ENCODE data around the gene PTPRG. TPM values are rescaled to one million over a fixed set of nuclear protein-coding genes. Genes with fewer than 3 reads are reported as not detected.

Gene PTPRG
- total and polyA plus RNA-seq, 2 of the 13 experiments (the other 11 are each of a cell fraction or from before 2014, with no cell fraction given): 8.0 to 25.3 TPM

DNA sequence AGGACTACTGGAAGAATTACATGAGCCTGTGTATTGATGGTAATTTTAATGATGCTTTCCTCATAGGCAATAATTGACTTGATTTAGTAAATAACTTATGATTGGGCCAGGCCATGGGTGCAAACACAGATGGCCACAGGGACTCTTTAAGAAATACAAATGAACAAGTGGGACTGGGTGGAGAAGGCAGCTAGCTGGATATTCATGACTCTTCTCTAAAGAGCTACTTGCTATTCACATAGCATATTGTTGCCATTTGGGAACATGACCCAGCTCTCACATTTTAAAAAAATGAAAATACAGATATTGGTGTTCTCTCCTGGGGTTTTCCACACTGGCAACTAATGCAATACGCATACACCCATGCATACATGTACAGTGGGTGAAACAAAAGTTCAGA is 178.3 kb downstream of the PTPRG start (continued):
- TF ChIP-seq CREM (IDR thresholded peaks at IDR 0.05) (no peak), CREM (CRISPR knock-in tag; IDR thresholded peaks at IDR 0.05) (no peak)

DNA sequence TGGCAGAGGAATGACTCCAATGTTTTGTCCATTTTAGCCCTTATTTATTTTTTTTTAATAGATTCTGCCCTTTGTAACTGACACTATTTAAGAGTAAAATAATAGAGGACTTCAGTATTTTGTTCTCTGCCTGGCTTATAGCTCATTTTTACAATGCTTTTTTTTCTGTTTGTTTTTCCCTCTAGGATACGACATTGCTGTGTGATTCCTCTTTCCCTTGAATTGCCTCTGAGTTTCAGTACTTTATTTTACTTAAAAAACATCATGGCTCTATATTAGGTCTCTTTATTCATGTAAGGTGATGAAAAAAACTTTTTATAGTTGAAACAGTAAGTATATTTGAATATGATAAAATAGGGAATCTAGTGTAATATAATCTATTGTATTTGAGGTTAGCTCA is 179.1 kb downstream of the PTPRG start:
- Histone ChIP-seq H3K27me3 (ENCODE audit: control insufficient read depth in 1 of 2, insufficient read depth in 2 of 2, low read length in 2 of 2) (no peaks in the 10 kb centered on the region), H3K36me3 (replicated peaks in 1 of 2; ENCODE audit: control insufficient read depth in 1 of 2, insufficient read depth in 2 of 2, low read length in 2 of 2) (no peaks in the 10 kb centered on the region; a peak in 1 of 5 replicates), H3K4me2 (ENCODE audit: low read depth, low read length) (no peak overlapping the region), H4K20me1 (ENCODE audit: insufficient read depth, low read length) (no peaks in the 10 kb centered on the region), H3K9ac (ENCODE audit: insufficient read depth, low read depth, low read length) (no peak overlapping the region), H3K4me3 (replicated peaks in 1 of 3; ENCODE audit: insufficient read depth in 1 of 3, low read depth in 2 of 3, low read length in 3 of 3) (no peak overlapping the region), H3K27ac (ENCODE audit: extremely low read length, insufficient read depth, low read length) (no peak overlapping the region), H3K79me2 (ENCODE audit: insufficient read depth, low read length) (peaks cover 5% of the 10 kb centered on the region), H2AFZ (ENCODE audit: low read length) (no peak overlapping the region), H3K4me1 (ENCODE audit: insufficient read depth, low read length) (no peaks in the 10 kb centered on the region), H3K9me3 (ENCODE audit: low read length) (no peaks in the 10 kb centered on the region)
- WGBS (ENCODE audit: low lambda C conversion rate): 92% methylated on average over 1 of the region's 1 CpG
- intact Hi-C loops (cut with micrococcal nuclease; ENCODE audit: unreplicated experiment): no loop called here
- BruUV-seq (replicated peaks): no TSS peak
- DNase-seq (ENCODE audit: low spot score) (no peak), FAIRE-seq (no peak), ATAC-seq (no peak)
- ChIA-PET POLR2A (no interaction called here), CTCF (ENCODE audit: low intra/inter-chr PET ratio, low total read pairs) (no interaction called here)
- in situ Hi-C loops (cut with HindIII; ENCODE audit: extremely low pct_ligation_motif_present, low pct_unique_long_range_greater_than_20kb): no loop called here
- TF ChIP-seq HMG20A (CRISPR knock-in tag; IDR thresholded peaks at IDR 0.05; ENCODE audit: borderline replicate concordance) (no peak), HNRNPUL1 (IDR thresholded peaks at IDR 0.05; ENCODE audit: low read depth, low read length) (no peak), SSRP1 (CRISPR knock-in tag; IDR thresholded peaks at IDR 0.05) (no peak), ZMYM4 (CRISPR knock-in tag; IDR thresholded peaks at IDR 0.05) (no peak), GTF2F1 (IDR thresholded peaks at IDR 0.05; ENCODE audit: low read length) (no peak), GABPB1 (CRISPR knock-in tag; IDR thresholded peaks at IDR 0.05) (no peak), ZNF616 (CRISPR knock-in tag; IDR thresholded peaks at IDR 0.05; ENCODE audit: low read depth) (no peak), ZNF180 (CRISPR knock-in tag; IDR thresholded peaks at IDR 0.05; ENCODE audit: borderline replicate concordance, low read depth) (no peak)
- TF ChIP-seq, protein P1, sequence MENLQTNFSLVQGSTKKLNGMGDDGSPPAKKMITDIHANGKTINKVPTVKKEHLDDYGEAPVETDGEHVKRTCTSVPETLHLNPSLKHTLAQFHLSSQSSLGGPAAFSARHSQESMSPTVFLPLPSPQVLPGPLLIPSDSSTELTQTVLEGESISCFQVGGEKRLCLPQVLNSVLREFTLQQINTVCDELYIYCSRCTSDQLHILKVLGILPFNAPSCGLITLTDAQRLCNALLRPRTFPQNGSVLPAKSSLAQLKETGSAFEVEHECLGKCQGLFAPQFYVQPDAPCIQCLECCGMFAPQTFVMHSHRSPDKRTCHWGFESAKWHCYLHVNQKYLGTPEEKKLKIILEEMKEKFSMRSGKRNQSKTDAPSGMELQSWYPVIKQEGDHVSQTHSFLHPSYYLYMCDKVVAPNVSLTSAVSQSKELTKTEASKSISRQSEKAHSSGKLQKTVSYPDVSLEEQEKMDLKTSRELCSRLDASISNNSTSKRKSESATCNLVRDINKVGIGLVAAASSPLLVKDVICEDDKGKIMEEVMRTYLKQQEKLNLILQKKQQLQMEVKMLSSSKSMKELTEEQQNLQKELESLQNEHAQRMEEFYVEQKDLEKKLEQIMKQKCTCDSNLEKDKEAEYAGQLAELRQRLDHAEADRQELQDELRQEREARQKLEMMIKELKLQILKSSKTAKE (CRISPR knock-in tag; IDR thresholded peaks at IDR 0.05; ENCODE audit: borderline replicate concordance): no peak

Measured in HepG2 (cell line).